GM19467 (cell line): Measurements from ENCODE around the gene ZNF675.
"Not testable (repeated sequence)": the region's sequence is repeated elsewhere in the genome, so short reads cannot be mapped to it uniquely, and the experiment has no call there.

Experiments used
- ATAC-seq: cut with Tn5 transposase; IDR thresholded peaks from one replicate; pipeline ENCODE4 v1.9.1; 2021; ENCODE audit warnings: mild to moderate bottlenecking, moderate library complexity; ENCODE audit not compliant: unreplicated experiment

Gene ZNF675

GRCh38 chr19:23686621-23687423 is at the start of gene ZNF675:
Gene ZNF675 (minus strand): TSS chr19:23687212. CDS start chr19:23687033, 179 bp downstream.
- ATAC-seq = peak; percentile 84

GRCh38 chr19:23730729-23731465 is 43.9 kb upstream of the ZNF675 start:
- not testable (repeated sequence) for ATAC-seq

GRCh38 chr19:23724161-23724560 is 37.1 kb upstream of the ZNF675 start:
- not testable (repeated sequence) for ATAC-seq

GRCh38 chr19:23718802-23719201 is 31.8 kb upstream of the ZNF675 start:
- no peak for ATAC-seq

GRCh38 chr19:23716792-23717191 is 29.8 kb upstream of the ZNF675 start:
- ATAC-seq = no peak

GRCh38 chr19:23709347-23709746 is 22.3 kb upstream of the ZNF675 start:
- ATAC-seq = no peak

- ATAC-seq = no peak
These were observed 19.6 kb upstream of the ZNF675 start for GRCh38 chr19:23706657-23707056.

- no peak for ATAC-seq
These were observed 12.5 kb upstream of the ZNF675 start for GRCh38 chr19:23699521-23699860.

- no peak for ATAC-seq
These were observed 11.9 kb upstream of the ZNF675 start for GRCh38 chr19:23698711-23699520.

GRCh38 chr19:23692937-23693336 is 5.9 kb upstream of the ZNF675 start:
- not testable (repeated sequence) for ATAC-seq

GRCh38 chr19:23673132-23673531 is 13.9 kb downstream of the ZNF675 start:
- ATAC-seq = no peak

GRCh38 chr19:23668606-23669005 is 18.4 kb downstream of the ZNF675 start:
- not testable (repeated sequence) for ATAC-seq

GRCh38 chr19:23665651-23666410 is 21.2 kb downstream of the ZNF675 start:
- ATAC-seq = no peak

- not testable (repeated sequence) for ATAC-seq
These were observed 37.2 kb downstream of the ZNF675 start for GRCh38 chr19:23649817-23650216.
